Nucleus accumbens (tissue), 56 donors: ENCODE results near the gene ATP13A2.
"Not testable (repeated sequence)": the region's sequence is repeated elsewhere in the genome, so short reads cannot be mapped to it uniquely, and the experiment has no call there.

ENCODE experiments used
- DNase-seq, 56 donors: peaks; one replicate each; lab custom pipeline; 2025; lab: John Stamatoyannopoulos, UW

ATP13A2 gene

GRCh38 chr1:16938351-16939321 is 73.1 kb downstream of the ATP13A2 start:
- no peak for DNase-seq

- not testable (repeated sequence) for DNase-seq
These were observed 75.1 kb downstream of the ATP13A2 start for GRCh38 chr1:16936580-16936979.
